ENCODE data around the gene CNR1. TPM values are rescaled to one million over a fixed set of nuclear protein-coding genes. Genes with fewer than 3 reads are reported as not detected.
"Not testable (repeated sequence)": the region's sequence is repeated elsewhere in the genome, so short reads cannot be mapped to it uniquely, and the experiment has no call there.

The CNR1 gene
- total RNA-seq (2014; rRNA removed; shearing (Covaris generic)), result 7.4 and 9.3 TPM in 2 replicates

- DNase-seq, result peak; percentile 62 to 63
- Histone ChIP-seq H3K27me3 (no peaks in the 10 kb centered on the region), H3K36me3 (no peaks in the 10 kb centered on the region), H3K9me3 (replicated peaks) (no peaks in the 10 kb centered on the region), H3K4me3 (peak within 1 kb of the TSS; percentile 62), H3K4me1 (0 out of 2 replicates have a peak, but pooled peaks cover 4% of the 10 kb centered on the region), H3K27ac (peak within 1 kb of the TSS; percentile 58)
Measured at GRCh38 chr6:88165844-88166492, at the start of gene CNR1. CNR1 (minus strand) TSS chr6:88166347; CDS start chr6:88145274, 21,073 bp downstream.

- H3K9me3 ChIP-seq (replicated peaks), result no peaks in the 10 kb centered on the region
- no peaks in the 10 kb centered on the region for H3K36me3 ChIP-seq
- no peak for DNase-seq
Measured at GRCh38 chr6:88211446-88211845, 45.3 kb upstream of the CNR1 start.

GRCh38 chr6:88209301-88209700 is 43.2 kb upstream of the CNR1 start:
- Histone ChIP-seq H3K27ac (no peak overlapping the region), H3K27me3 (no peaks in the 10 kb centered on the region), H3K36me3 (no peaks in the 10 kb centered on the region), H3K4me3 (no peak overlapping the region), H3K9me3 (replicated peaks) (0 out of 2 replicates have a peak, but pooled peaks cover 3% of the 10 kb centered on the region), H3K4me1 (no peaks in the 10 kb centered on the region)
- DNase-seq, result no peak

More at GRCh38 chr6:88211446-88211845, 45.3 kb upstream of the CNR1 start:
- Histone ChIP-seq H3K27ac (no peak overlapping the region), H3K27me3 (no peaks in the 10 kb centered on the region), H3K4me1 (no peaks in the 10 kb centered on the region), H3K4me3 (no peak overlapping the region)

- H3K27me3 ChIP-seq, result no peaks in the 10 kb centered on the region
- no peaks in the 10 kb centered on the region for H3K4me1 ChIP-seq
- no peaks in the 10 kb centered on the region for H3K36me3 ChIP-seq
- no peak overlapping the region for H3K4me3 ChIP-seq
- 0 out of 2 replicates have a peak, but pooled peaks cover 3% of the 10 kb centered on the region for H3K9me3 ChIP-seq (replicated peaks)
- no peak overlapping the region for H3K27ac ChIP-seq
- peak in 1 of 2 experiments; percentile 36 for DNase-seq
Measured at GRCh38 chr6:88208726-88209125, 42.6 kb upstream of the CNR1 start.

GRCh38 chr6:88201734-88202133 is 35.6 kb upstream of the CNR1 start:
- not testable (repeated sequence) for H3K4me3 ChIP-seq; DNase-seq; H3K36me3 ChIP-seq; H3K4me1 ChIP-seq; H3K27ac ChIP-seq; H3K27me3 ChIP-seq; H3K9me3 ChIP-seq (replicated peaks)

GRCh38 chr6:88184921-88185320 is 18.8 kb upstream of the CNR1 start:
- Histone ChIP-seq H3K27me3 (no peaks in the 10 kb centered on the region), H3K4me3 (no peak overlapping the region), H3K4me1 (no peaks in the 10 kb centered on the region), H3K27ac (no peak overlapping the region), H3K9me3 (replicated peaks) (no peaks in the 10 kb centered on the region), H3K36me3 (no peaks in the 10 kb centered on the region)
- no peak for DNase-seq

GRCh38 chr6:88183471-88183870 is 17.3 kb upstream of the CNR1 start:
- Histone ChIP-seq H3K4me3 (no peak overlapping the region), H3K4me1 (no peaks in the 10 kb centered on the region), H3K9me3 (replicated peaks) (no peaks in the 10 kb centered on the region), H3K27ac (no peak overlapping the region), H3K27me3 (no peaks in the 10 kb centered on the region), H3K36me3 (no peaks in the 10 kb centered on the region)
- no peak for DNase-seq

- H3K4me3 ChIP-seq, result no peak overlapping the region
- H3K4me1 ChIP-seq, result no peaks in the 10 kb centered on the region
- no peak for DNase-seq
- no peak overlapping the region for H3K27ac ChIP-seq
- H3K9me3 ChIP-seq (replicated peaks), result no peaks in the 10 kb centered on the region
- H3K27me3 ChIP-seq, result no peaks in the 10 kb centered on the region
- H3K36me3 ChIP-seq, result no peaks in the 10 kb centered on the region
Measured at GRCh38 chr6:88179692-88180091, 13.5 kb upstream of the CNR1 start.

GRCh38 chr6:88177961-88178464 is 11.9 kb upstream of the CNR1 start:
- Histone ChIP-seq H3K4me1 (no peaks in the 10 kb centered on the region), H3K9me3 (replicated peaks) (no peaks in the 10 kb centered on the region)
- DNase-seq, result peak in 1 of 2 experiments; percentile 31

GRCh38 chr6:88174906-88175305 is 8.8 kb upstream of the CNR1 start:
- Histone ChIP-seq H3K4me3 (no peak overlapping the region), H3K9me3 (replicated peaks) (no peaks in the 10 kb centered on the region), H3K27me3 (no peaks in the 10 kb centered on the region), H3K4me1 (no peaks in the 10 kb centered on the region), H3K27ac (no peak overlapping the region), H3K36me3 (no peaks in the 10 kb centered on the region)
- DNase-seq, result no peak

More at GRCh38 chr6:88177961-88178464, 11.9 kb upstream of the CNR1 start:
- no peaks in the 10 kb centered on the region for H3K27me3 ChIP-seq
- no peak overlapping the region for H3K27ac ChIP-seq
- no peaks in the 10 kb centered on the region for H3K36me3 ChIP-seq
- no peak overlapping the region for H3K4me3 ChIP-seq

GRCh38 chr6:88171312-88171711 is 5.2 kb upstream of the CNR1 start:
- Histone ChIP-seq H3K4me1 (no peaks in the 10 kb centered on the region), H3K9me3 (replicated peaks) (no peaks in the 10 kb centered on the region), H3K27me3 (no peaks in the 10 kb centered on the region), H3K4me3 (no peak overlapping the region), H3K27ac (no peak overlapping the region), H3K36me3 (no peaks in the 10 kb centered on the region)
- peak in 1 of 2 experiments; percentile 34 for DNase-seq

GRCh38 chr6:88168362-88168761 is 2.2 kb upstream of the CNR1 start:
- H3K9me3 ChIP-seq (replicated peaks), result no peaks in the 10 kb centered on the region
- no peak overlapping the region for H3K4me3 ChIP-seq
- no peaks in the 10 kb centered on the region for H3K4me1 ChIP-seq
- no peaks in the 10 kb centered on the region for H3K27me3 ChIP-seq
- no peak for DNase-seq
- H3K27ac ChIP-seq, result no peak overlapping the region
- no peaks in the 10 kb centered on the region for H3K36me3 ChIP-seq

GRCh38 chr6:88167352-88167937 is 1.3 kb upstream of the CNR1 start:
- Histone ChIP-seq H3K4me3 (no peak overlapping the region), H3K27me3 (no peaks in the 10 kb centered on the region), H3K4me1 (0 out of 2 replicates have a peak, but pooled peaks cover 4% of the 10 kb centered on the region), H3K9me3 (replicated peaks) (no peaks in the 10 kb centered on the region), H3K27ac (no peak overlapping the region), H3K36me3 (no peaks in the 10 kb centered on the region)
- no peak for DNase-seq

- DNase-seq, result no peak
- Histone ChIP-seq H3K36me3 (no peaks in the 10 kb centered on the region), H3K4me3 (peak overlapping the region; percentile 62), H3K9me3 (replicated peaks) (no peaks in the 10 kb centered on the region), H3K4me1 (0 out of 2 replicates have a peak, but pooled peaks cover 4% of the 10 kb centered on the region), H3K27me3 (no peaks in the 10 kb centered on the region), H3K27ac (no peak overlapping the region; the same call in 1 of the 2 replicates)
Measured at GRCh38 chr6:88166493-88167351, 575 bp upstream of the CNR1 start.

All from SJCRH30 (cell line).